ENCODE results near the gene FXYD5. TPM values are rescaled to one million over a fixed set of nuclear protein-coding genes. Genes with fewer than 3 reads are reported as not detected.

Gene FXYD5
- total RNA-seq, 2 experiments from 2014 or later = 587 to 615 TPM

DNA sequence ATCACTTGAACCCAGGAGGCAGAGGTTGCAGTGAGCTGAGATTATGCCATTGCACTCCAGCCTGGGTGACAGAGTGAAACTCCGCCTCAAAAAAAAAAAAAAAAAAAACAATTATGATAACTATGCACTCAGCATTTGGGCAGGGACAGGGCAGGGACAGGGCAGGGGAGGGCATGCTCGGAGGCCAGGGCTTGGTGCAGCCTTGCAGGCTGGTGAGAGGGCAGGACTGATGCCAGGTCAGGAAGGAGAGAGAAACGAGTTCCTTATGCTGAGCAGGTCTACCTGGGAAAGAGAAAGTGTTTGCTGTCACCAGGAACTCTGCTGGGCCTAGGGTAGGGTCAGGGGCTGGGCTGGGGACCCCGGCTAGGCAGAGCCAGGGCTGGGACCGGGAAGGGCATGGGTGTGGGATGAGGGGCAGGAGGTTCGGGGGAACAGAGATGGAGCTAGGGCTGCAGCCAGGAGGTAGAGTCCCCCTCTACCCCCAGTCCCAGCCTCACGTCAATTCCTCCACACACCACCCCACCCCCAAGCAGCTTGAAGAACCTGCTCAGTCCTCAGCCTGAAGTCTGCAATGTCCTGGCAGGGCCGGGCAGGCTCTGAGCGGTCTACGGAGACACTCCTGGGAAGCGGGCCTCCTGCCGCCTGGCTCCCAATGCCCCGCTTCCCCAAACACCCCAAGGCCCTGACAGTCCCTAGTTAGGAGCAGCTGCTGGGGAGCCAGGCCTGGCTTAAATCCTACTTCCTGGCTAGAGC is 36.1 kb upstream of the FXYD5 start:
- ChIA-PET POLR2A (no interaction called here), CTCF (no interaction called here)
- Mint-ChIP-seq H3K27ac (no peak overlapping the region), H3K4me3 (no peak overlapping the region), H3K9me3 (no peaks in the 10 kb centered on the region), H3K36me3 (ENCODE audit: low read depth) (no peaks in the 10 kb centered on the region), H3K4me1 (ENCODE audit: low read depth) (peaks cover 6% of the 10 kb centered on the region), H3K27me3 (no peaks in the 10 kb centered on the region)
- DNase-seq (no peak), ATAC-seq (ENCODE audit: poor library complexity) (no peak)
- H3K27me3 ChIP-seq (ENCODE audit: control insufficient read depth in 1 of 2, insufficient read depth in 2 of 2, low read length in 2 of 2) = no peaks in the 10 kb centered on the region
- H3K4me1 ChIP-seq (ENCODE audit: insufficient read depth, low read length) = peaks cover 9% of the 10 kb centered on the region
- H3K36me3 ChIP-seq (ENCODE audit: insufficient read depth, low read length) = no peaks in the 10 kb centered on the region
- H3K27ac ChIP-seq (ENCODE audit: low read depth in 1 of 2, low read length in 2 of 2) = no peak overlapping the region
- H3K9me3 ChIP-seq (ENCODE audit: control insufficient read depth in 1 of 2, insufficient read depth in 1 of 2, low read length in 2 of 2) = peaks cover 0 to 5% of the 10 kb centered on the region in 2 experiments
- TF ChIP-seq, protein P1, sequence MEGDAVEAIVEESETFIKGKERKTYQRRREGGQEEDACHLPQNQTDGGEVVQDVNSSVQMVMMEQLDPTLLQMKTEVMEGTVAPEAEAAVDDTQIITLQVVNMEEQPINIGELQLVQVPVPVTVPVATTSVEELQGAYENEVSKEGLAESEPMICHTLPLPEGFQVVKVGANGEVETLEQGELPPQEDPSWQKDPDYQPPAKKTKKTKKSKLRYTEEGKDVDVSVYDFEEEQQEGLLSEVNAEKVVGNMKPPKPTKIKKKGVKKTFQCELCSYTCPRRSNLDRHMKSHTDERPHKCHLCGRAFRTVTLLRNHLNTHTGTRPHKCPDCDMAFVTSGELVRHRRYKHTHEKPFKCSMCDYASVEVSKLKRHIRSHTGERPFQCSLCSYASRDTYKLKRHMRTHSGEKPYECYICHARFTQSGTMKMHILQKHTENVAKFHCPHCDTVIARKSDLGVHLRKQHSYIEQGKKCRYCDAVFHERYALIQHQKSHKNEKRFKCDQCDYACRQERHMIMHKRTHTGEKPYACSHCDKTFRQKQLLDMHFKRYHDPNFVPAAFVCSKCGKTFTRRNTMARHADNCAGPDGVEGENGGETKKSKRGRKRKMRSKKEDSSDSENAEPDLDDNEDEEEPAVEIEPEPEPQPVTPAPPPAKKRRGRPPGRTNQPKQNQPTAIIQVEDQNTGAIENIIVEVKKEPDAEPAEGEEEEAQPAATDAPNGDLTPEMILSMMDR (IDR thresholded peaks at IDR 0.05) = no peak
- no peak overlapping the region for H3K4me3 ChIP-seq (ENCODE audit: low read length)
- intact Hi-C loops (cut with DNase I, micrococcal nuclease) = no loop called here

DNA sequence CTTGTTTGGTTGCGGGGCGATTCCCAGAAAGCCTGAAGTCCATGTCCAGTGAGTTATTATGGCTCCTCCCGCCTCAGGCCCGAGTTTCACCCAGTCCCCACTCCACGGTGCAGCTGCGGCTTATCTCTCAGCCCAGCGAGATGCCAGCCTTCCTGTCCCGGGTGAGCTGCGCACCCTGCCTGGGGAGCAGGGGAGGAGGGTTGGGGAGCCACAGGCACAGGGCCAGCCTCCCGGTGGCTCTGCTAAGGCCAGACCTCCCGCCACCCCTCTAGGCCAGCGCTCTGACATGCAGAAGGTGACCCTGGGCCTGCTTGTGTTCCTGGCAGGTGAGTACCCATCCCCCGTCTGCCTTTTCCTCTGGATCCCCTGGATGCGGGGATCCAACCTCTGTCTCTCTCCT is 35.4 kb upstream of the FXYD5 start:
- Histone ChIP-seq H3K36me3 (ENCODE audit: insufficient read depth, low read length) (no peaks in the 10 kb centered on the region), H3K27me3 (ENCODE audit: control insufficient read depth in 1 of 2, insufficient read depth in 2 of 2, low read length in 2 of 2) (no peaks in the 10 kb centered on the region), H3K4me3 (ENCODE audit: low read length) (no peak overlapping the region), H3K4me1 (ENCODE audit: insufficient read depth, low read length) (peaks cover 15% of the 10 kb centered on the region), H3K9me3 (ENCODE audit: control insufficient read depth in 1 of 2, insufficient read depth in 1 of 2, low read length in 2 of 2) (peaks cover 0 to 5% of the 10 kb centered on the region in 2 experiments), H3K27ac (ENCODE audit: low read depth in 1 of 2, low read length in 2 of 2) (no peak overlapping the region)
- DNase-seq (no peak), ATAC-seq (ENCODE audit: poor library complexity) (no peak)
- Mint-ChIP-seq H3K27ac (no peak overlapping the region), H3K4me3 (no peak overlapping the region), H3K27me3 (no peaks in the 10 kb centered on the region), H3K36me3 (ENCODE audit: low read depth) (no peaks in the 10 kb centered on the region), H3K9me3 (no peaks in the 10 kb centered on the region), H3K4me1 (ENCODE audit: low read depth) (peaks cover 12% of the 10 kb centered on the region)
- intact Hi-C loops (cut with DNase I, micrococcal nuclease) = no loop called here
- POLR2A ChIA-PET = no interaction called here
- TF ChIP-seq, protein P1 (IDR thresholded peaks at IDR 0.05) = no peak
- CTCF ChIA-PET = no interaction called here

DNA sequence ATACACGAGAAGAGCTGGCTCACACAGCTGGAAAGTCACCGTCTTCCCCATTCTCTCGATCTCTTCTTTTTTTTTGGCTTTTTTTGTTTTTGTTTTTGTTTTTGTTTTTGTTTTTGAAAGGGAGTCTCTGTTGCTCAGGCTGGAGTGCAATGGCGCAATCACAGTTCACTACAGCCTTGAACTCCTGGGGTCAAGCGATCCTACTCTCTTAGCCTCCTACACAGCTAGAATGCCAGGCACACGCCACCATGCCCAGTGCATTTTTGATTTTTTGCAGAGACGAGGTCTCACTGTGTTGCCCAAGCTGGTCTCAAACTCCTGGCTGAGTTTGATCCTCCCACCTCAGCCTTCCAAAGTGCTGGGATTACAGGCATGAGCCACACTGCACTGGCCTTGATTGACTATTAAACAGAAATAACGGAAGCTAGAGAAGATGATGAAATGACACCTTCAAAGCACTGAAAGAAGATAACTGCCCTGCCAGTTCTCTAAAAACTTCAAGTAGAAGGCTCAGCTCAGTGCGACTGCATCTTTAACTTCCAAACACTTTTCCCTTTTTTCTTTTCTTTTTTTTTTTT is 34.9 kb upstream of the FXYD5 start:
- TF ChIP-seq, protein P1 (IDR thresholded peaks at IDR 0.05) = no peak
- ATAC-seq (ENCODE audit: poor library complexity) (no peak), DNase-seq (no peak)
- no peak overlapping the region for H3K4me3 ChIP-seq (ENCODE audit: low read length)
- intact Hi-C loops (cut with DNase I, micrococcal nuclease) = no loop called here
- H3K4me1 ChIP-seq (ENCODE audit: insufficient read depth, low read length) = peaks cover 18% of the 10 kb centered on the region
- H3K4me3 Mint-ChIP-seq = no peak overlapping the region
- H3K27ac Mint-ChIP-seq = no peak overlapping the region
- no peaks in the 10 kb centered on the region for H3K36me3 ChIP-seq (ENCODE audit: insufficient read depth, low read length)
- no peaks in the 10 kb centered on the region for H3K9me3 Mint-ChIP-seq
- no peaks in the 10 kb centered on the region for H3K27me3 ChIP-seq (ENCODE audit: control insufficient read depth in 1 of 2, insufficient read depth in 2 of 2, low read length in 2 of 2)
- POLR2A ChIA-PET = no interaction called here
- H3K27ac ChIP-seq (ENCODE audit: low read depth in 1 of 2, low read length in 2 of 2) = no peak overlapping the region
- no peaks in the 10 kb centered on the region for H3K36me3 Mint-ChIP-seq (ENCODE audit: low read depth)
- H3K9me3 ChIP-seq (ENCODE audit: control insufficient read depth in 1 of 2, insufficient read depth in 1 of 2, low read length in 2 of 2) = peaks cover 0 to 5% of the 10 kb centered on the region in 2 experiments
- CTCF ChIA-PET = no interaction called here
- peaks cover 14% of the 10 kb centered on the region for H3K4me1 Mint-ChIP-seq (ENCODE audit: low read depth)
- H3K27me3 Mint-ChIP-seq = no peaks in the 10 kb centered on the region

Measured in CD4-positive, alpha-beta T cell (primary cell).